GM12878 (cell line): Measurements from ENCODE around the gene CCDC80. TPM values are rescaled to one million over a fixed set of nuclear protein-coding genes. Genes with fewer than 3 reads are reported as not detected.

ENCODE experiments used
- ATAC-seq: fragments of 200-7000 bp; cut with Tn5 transposase; 3 replicates; pipeline ENCODE4 v1.9.1; 2020; ENCODE audit warnings: mild to moderate bottlenecking, moderate library complexity
- BruUV-seq: library from RNA; stranded (reverse); fragments of 400-500 nt; replicated peaks from 2 replicates; lab custom pipeline; 2021; lab: Mats Ljungman, UMichigan
- CTCF ChIA-PET: fragments of 300-600 bp; sonication (Branson Sonifier 250); formaldehyde crosslinking; extraction: SDS; loops from one replicate; lab custom pipeline; 2021; ENCODE audit warnings: inconsistent platforms; lab: Yijun Ruan, JAX
- POLR2A ChIA-PET: fragments of 350-600 bp; formaldehyde crosslinking; extraction: SDS; loops from one replicate; lab custom pipeline; 2021; ENCODE audit warnings: inconsistent platforms; lab: Charles Lee
- RAD21 ChIA-PET: fragments of 300-600 bp; sonication (Branson Sonifier 250); formaldehyde crosslinking; loops from one replicate; lab custom pipeline; 2023; ENCODE audit warnings: antibody characterized with exemption; ENCODE audit not compliant: unreplicated experiment; lab: Charles Lee
- SMC1A ChIA-PET: fragments of 300-600 bp; sonication (Branson Sonifier 250); formaldehyde crosslinking; loops from one replicate; lab custom pipeline; 2023; ENCODE audit not compliant: unreplicated experiment, uncharacterized antibody; lab: Charles Lee
- DNase-seq: peaks from one replicate; pipeline ENCODE4 v3.0.0-alpha.2; 2011; ENCODE audit warnings: low read depth, low spot score
- FAIRE-seq: peaks from 3 replicates; lab custom pipeline; 2011; peaks lifted over from hg19 to GRCh38; lab: Jason Lieb, UNC
- H2AFZ ChIP-seq: 2 replicates; pipeline ENCODE4 v1.6.0; 2011; ENCODE audit warnings: low read depth, low read length, control low read depth; ENCODE audit not compliant: control insufficient read depth
- H3K27ac ChIP-seq: 2 replicates; pipeline ENCODE4 v1.5.1; 2011; ENCODE audit warnings: control low read depth; ENCODE audit not compliant: control insufficient read depth, insufficient read depth
- H3K27me3 ChIP-seq, 2 experiments: replicated peaks in 1 of 2; 2 replicates each; pipeline versions ENCODE4 v1.6.0 to v1.6.1; 2011; ENCODE audit warnings: low read length in 1 of 2; ENCODE audit not compliant: control insufficient read depth in 2 of 2, insufficient read depth in 2 of 2
- H3K36me3 ChIP-seq, 2 experiments: 2 replicates each; pipeline ENCODE4 v1.5.1; 2011; ENCODE audit warnings: low read length in 1 of 2; ENCODE audit not compliant: control insufficient read depth in 2 of 2, insufficient read depth in 2 of 2
- H3K4me1 ChIP-seq: 2 replicates; pipeline ENCODE4 v1.6.1; 2011; ENCODE audit warnings: mild to moderate bottlenecking, low read length, moderate library complexity, mixed read lengths; ENCODE audit not compliant: control insufficient read depth, insufficient read depth
- H3K4me2 ChIP-seq: 2 replicates; pipeline ENCODE4 v1.6.0; 2011; ENCODE audit warnings: control low read depth; ENCODE audit not compliant: control insufficient read depth, insufficient read depth
- H3K4me3 ChIP-seq: fragments of 200-600 bp; sonication (generic); 2 replicates; pipeline ENCODE4 v1.5.1; 2016
- H3K79me2 ChIP-seq: 2 replicates; pipeline ENCODE4 v1.6.0; 2011; ENCODE audit warnings: low read length; ENCODE audit not compliant: control insufficient read depth, insufficient read depth
- H3K9ac ChIP-seq: 2 replicates; pipeline ENCODE4 v1.8.0; 2011; ENCODE audit warnings: low read length, control low read depth, mixed read lengths; ENCODE audit not compliant: control insufficient read depth, insufficient read depth
- H3K9me3 ChIP-seq: replicated peaks from 3 replicates; pipeline ENCODE4 v1.5.1; 2011; ENCODE audit warnings: mild to moderate bottlenecking, low read length; ENCODE audit not compliant: control insufficient read depth, insufficient read depth
- H4K20me1 ChIP-seq: 2 replicates; pipeline ENCODE4 v1.6.0; 2011; ENCODE audit not compliant: control insufficient read depth, insufficient read depth
- MTA3 ChIP-seq: IDR thresholded peaks from 2 replicates; pipeline ENCODE4 v1.6.1; 2012; ENCODE audit warnings: low read length, inconsistent platforms, borderline replicate concordance
- SREBF1 ChIP-seq: IDR thresholded peaks from 2 replicates; pipeline ENCODE4 v1.6.1; 2012; ENCODE audit warnings: mild to moderate bottlenecking, low read length
- ZBED1 ChIP-seq: IDR thresholded peaks from 2 replicates; pipeline ENCODE4 v1.6.1; 2016; ENCODE audit warnings: borderline replicate concordance
- WGBS: methylation state at CpG from one replicate; pipeline ENCODE4 v1.1.6; 2016; ENCODE audit warnings: low lambda C conversion rate; ENCODE audit not compliant: insufficient replicate concordance, insufficient coverage; ENCODE audit errors: missing lambda C conversion rate; 5-methylcytosine and 5-hydroxymethylcytosine counted together
- in situ Hi-C: fragments of 300-500 bp; cut with MboI; formaldehyde crosslinking; loops from 9 replicates; pipeline ENCODE4 v1.14.3; 2018; ENCODE audit warnings: mixed read lengths
- intact Hi-C: fragments of 100-400 bp; cut with micrococcal nuclease; formaldehyde crosslinking; loops from one replicate; pipeline ENCODE4 v1.14.2; 2022; ENCODE audit not compliant: unreplicated experiment
- polyA plus RNA-seq, 11 experiments: library from polyadenylated mRNA; depleted of rRNA in 4 of 11; unstranded in 6 of 11; stranded (reverse) in 5 of 11; fragments of >200 nt; fragmentation: Nextera tagmentation in 4 of 11; fragmentation: Illumina TruSeq in 1 of 11; extraction: Ambion mirVana in 4 of 11; extraction: Trizol in 1 of 11; gene quantifications; 1 replicate in 1 of 11; 2 replicates in 10 of 11; pipeline versions ENCODE4 v1.2.1 to v1.2.3, GENCODE V29; 2011 to 2016; ENCODE audit warnings: inconsistent platforms in 2 of 11, missing spikeins in 2 of 11, low read depth in 1 of 11
- total RNA-seq, 4 experiments: library from RNA; depleted of rRNA in 3 of 4; stranded (reverse); fragments of >200 nt in 3 of 4; fragmentation: Illumina TruSeq in 1 of 4; extraction: Trizol in 1 of 4; gene quantifications; 2 replicates each; pipeline versions ENCODE4 v1.2.1 to v1.2.3, GENCODE V29; 2013 to 2021
- TF ChIP-seq, protein P1 (sequence below): fragments of 450-650 bp; IDR thresholded peaks from 2 replicates; pipeline ENCODE4 v1.6.1; 2017; ENCODE audit warnings: mild to moderate bottlenecking, moderate library complexity
- TF ChIP-seq, protein P2 (sequence below): fragments of 450-650 bp; IDR thresholded peaks from 2 replicates; pipeline ENCODE4 v1.6.1; 2018; ENCODE audit warnings: mild to moderate bottlenecking, low read depth, moderate library complexity; ENCODE audit not compliant: partially characterized antibody
- TF ChIP-seq, protein P3 (sequence below): fragments of 450-650 bp; formaldehyde crosslinking; IDR thresholded peaks from 2 replicates; pipeline ENCODE4 v1.4.0; 2020; ENCODE audit warnings: mild to moderate bottlenecking, moderate library complexity
- TF ChIP-seq, protein P4 (sequence below): fragments of 450-650 bp; IDR thresholded peaks from 2 replicates; pipeline ENCODE4 v1.6.1; 2014; ENCODE audit warnings: mild to moderate bottlenecking

The CCDC80 gene
- total and polyA plus RNA-seq, 10 of the 15 experiments (the other 5 are each of a cell fraction or from before 2014, with no cell fraction given): 0.01 to 0.59 (median 0.21) TPM; not detected in 5

DNA sequence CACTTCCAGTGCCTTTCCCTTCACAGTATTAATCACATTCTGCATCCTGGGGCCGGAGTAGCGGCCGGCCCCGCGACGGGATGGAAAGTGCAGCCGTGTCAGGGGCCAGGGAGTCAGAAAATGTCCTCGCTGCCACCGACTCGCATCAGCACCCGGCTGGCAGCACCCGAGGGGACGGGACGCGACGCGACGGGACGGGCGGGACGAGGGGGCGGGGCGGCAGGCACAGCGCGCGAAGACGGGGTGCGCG, 79.5 kb downstream of the CCDC80 start (continued):
- TF ChIP-seq, protein P1, sequence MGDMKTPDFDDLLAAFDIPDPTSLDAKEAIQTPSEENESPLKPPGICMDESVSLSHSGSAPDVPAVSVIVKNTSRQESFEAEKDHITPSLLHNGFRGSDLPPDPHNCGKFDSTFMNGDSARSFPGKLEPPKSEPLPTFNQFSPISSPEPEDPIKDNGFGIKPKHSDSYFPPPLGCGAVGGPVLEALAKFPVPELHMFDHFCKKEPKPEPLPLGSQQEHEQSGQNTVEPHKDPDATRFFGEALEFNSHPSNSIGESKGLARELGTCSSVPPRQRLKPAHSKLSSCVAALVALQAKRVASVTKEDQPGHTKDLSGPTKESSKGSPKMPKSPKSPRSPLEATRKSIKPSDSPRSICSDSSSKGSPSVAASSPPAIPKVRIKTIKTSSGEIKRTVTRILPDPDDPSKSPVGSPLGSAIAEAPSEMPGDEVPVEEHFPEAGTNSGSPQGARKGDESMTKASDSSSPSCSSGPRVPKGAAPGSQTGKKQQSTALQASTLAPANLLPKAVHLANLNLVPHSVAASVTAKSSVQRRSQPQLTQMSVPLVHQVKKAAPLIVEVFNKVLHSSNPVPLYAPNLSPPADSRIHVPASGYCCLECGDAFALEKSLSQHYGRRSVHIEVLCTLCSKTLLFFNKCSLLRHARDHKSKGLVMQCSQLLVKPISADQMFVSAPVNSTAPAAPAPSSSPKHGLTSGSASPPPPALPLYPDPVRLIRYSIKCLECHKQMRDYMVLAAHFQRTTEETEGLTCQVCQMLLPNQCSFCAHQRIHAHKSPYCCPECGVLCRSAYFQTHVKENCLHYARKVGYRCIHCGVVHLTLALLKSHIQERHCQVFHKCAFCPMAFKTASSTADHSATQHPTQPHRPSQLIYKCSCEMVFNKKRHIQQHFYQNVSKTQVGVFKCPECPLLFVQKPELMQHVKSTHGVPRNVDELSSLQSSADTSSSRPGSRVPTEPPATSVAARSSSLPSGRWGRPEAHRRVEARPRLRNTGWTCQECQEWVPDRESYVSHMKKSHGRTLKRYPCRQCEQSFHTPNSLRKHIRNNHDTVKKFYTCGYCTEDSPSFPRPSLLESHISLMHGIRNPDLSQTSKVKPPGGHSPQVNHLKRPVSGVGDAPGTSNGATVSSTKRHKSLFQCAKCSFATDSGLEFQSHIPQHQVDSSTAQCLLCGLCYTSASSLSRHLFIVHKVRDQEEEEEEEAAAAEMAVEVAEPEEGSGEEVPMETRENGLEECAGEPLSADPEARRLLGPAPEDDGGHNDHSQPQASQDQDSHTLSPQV: no peak
- TF ChIP-seq MTA3: no peak

DNA sequence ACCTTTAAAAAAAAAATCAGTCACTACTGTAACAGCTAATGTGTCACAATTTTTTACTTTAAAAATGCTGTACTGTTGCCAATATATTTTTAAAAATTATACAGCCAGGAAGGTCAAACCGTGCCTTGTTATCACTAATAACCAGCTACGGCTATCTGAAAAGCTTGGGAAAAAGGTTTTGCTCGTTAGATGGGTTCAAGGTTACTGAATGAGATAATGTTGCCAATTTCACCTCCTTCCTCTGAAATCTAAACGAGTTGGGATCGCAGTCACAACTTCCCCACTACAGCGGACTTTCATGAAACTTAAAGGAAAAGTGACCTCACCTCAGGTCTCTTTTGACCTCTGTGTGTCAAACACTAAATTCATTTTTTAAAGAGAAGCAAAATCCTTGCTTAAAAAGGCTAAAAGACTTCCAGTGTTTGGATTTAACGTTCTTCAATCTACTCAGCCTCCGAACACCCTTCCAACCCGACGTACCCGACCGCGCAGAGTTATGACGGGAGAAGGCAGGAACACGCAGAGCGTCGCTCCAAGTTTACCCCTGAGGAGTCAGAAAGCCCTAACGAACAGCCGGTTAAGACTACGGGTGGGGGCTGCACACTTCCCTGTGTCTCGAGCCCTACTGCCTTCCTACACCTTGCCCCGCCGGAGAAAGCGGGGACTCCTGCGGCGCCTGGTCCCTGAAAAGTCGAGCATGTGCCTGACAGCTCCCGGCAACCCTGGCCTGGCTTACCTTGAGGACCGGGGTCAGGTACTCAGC, 80.0 kb downstream of the CCDC80 start:
- SMC1A ChIA-PET: interaction anchor here (0.7 to 1.7 kb wide), 12 partner anchors 8 to 921 kb away, joined by 3 to 9 read pairs (median 3); no protein-coding TSS in a partner anchor
- DNase-seq (peak; percentile 34), FAIRE-seq (peak; percentile 92), ATAC-seq (peak; percentile 50)
- Histone ChIP-seq H3K79me2 (peaks cover 57% of the 10 kb centered on the region), H3K9me3 (no peaks in the 10 kb centered on the region; the same call in 2 of the 3 replicates), H4K20me1 (no peaks in the 10 kb centered on the region), H3K9ac (peak overlapping the region; percentile 74), H3K27me3 (no peaks in the 10 kb centered on the region), H3K27ac (peak overlapping the region; percentile 92), H3K4me1 (peaks cover 4% of the 10 kb centered on the region; the same call in 1 of the 2 replicates), H3K36me3 (no peaks in the 10 kb centered on the region; a peak in 2 of 4 replicates), H2AFZ (peak overlapping the region; percentile 100), H3K4me3 (peak overlapping the region; percentile 81), H3K4me2 (peak overlapping the region; percentile 78)
- RAD21 ChIA-PET: interaction anchor here (0.7 to 2.5 kb wide), 8 partner anchors 12 to 458 kb away, joined by 3 to 7 read pairs (median 4); partner anchors contain the start of gene GCSAM
- in situ Hi-C loops: no loop called here
- under 1% methylated on average over 28 of the region's 29 CpGs for WGBS
- intact Hi-C loops: no loop called here
- no TSS peak for BruUV-seq
- POLR2A ChIA-PET: interaction anchor here (0.6 to 2.4 kb wide), 11 partner anchors 8 to 458 kb away, joined by 3 to 9 read pairs (median 5); partner anchors contain the start of genes BTLA and CD200
- CTCF ChIA-PET: interaction anchor here (0.7 to 2.6 kb wide), 4 partner anchors 27 to 424 kb away, joined by 3 to 8 read pairs (median 5); partner anchors contain the start of gene SLC9C1
- TF ChIP-seq, protein P2, sequence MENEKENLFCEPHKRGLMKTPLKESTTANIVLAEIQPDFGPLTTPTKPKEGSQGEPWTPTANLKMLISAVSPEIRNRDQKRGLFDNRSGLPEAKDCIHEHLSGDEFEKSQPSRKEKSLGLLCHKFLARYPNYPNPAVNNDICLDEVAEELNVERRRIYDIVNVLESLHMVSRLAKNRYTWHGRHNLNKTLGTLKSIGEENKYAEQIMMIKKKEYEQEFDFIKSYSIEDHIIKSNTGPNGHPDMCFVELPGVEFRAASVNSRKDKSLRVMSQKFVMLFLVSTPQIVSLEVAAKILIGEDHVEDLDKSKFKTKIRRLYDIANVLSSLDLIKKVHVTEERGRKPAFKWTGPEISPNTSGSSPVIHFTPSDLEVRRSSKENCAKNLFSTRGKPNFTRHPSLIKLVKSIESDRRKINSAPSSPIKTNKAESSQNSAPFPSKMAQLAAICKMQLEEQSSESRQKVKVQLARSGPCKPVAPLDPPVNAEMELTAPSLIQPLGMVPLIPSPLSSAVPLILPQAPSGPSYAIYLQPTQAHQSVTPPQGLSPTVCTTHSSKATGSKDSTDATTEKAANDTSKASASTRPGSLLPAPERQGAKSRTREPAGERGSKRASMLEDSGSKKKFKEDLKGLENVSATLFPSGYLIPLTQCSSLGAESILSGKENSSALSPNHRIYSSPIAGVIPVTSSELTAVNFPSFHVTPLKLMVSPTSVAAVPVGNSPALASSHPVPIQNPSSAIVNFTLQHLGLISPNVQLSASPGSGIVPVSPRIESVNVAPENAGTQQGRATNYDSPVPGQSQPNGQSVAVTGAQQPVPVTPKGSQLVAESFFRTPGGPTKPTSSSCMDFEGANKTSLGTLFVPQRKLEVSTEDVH: no peak
- TF ChIP-seq ZBED1 (no peak), SREBF1 (no peak)
- TF ChIP-seq, protein P3, sequence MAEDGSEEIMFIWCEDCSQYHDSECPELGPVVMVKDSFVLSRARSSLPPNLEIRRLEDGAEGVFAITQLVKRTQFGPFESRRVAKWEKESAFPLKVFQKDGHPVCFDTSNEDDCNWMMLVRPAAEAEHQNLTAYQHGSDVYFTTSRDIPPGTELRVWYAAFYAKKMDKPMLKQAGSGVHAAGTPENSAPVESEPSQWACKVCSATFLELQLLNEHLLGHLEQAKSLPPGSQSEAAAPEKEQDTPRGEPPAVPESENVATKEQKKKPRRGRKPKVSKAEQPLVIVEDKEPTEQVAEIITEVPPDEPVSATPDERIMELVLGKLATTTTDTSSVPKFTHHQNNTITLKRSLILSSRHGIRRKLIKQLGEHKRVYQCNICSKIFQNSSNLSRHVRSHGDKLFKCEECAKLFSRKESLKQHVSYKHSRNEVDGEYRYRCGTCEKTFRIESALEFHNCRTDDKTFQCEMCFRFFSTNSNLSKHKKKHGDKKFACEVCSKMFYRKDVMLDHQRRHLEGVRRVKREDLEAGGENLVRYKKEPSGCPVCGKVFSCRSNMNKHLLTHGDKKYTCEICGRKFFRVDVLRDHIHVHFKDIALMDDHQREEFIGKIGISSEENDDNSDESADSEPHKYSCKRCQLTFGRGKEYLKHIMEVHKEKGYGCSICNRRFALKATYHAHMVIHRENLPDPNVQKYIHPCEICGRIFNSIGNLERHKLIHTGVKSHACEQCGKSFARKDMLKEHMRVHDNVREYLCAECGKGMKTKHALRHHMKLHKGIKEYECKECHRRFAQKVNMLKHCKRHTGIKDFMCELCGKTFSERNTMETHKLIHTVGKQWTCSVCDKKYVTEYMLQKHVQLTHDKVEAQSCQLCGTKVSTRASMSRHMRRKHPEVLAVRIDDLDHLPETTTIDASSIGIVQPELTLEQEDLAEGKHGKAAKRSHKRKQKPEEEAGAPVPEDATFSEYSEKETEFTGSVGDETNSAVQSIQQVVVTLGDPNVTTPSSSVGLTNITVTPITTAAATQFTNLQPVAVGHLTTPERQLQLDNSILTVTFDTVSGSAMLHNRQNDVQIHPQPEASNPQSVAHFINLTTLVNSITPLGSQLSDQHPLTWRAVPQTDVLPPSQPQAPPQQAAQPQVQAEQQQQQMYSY: no peak
- TF ChIP-seq, protein P4, sequence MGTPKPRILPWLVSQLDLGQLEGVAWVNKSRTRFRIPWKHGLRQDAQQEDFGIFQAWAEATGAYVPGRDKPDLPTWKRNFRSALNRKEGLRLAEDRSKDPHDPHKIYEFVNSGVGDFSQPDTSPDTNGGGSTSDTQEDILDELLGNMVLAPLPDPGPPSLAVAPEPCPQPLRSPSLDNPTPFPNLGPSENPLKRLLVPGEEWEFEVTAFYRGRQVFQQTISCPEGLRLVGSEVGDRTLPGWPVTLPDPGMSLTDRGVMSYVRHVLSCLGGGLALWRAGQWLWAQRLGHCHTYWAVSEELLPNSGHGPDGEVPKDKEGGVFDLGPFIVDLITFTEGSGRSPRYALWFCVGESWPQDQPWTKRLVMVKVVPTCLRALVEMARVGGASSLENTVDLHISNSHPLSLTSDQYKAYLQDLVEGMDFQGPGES: no peak
